ENCODE measurements around the gene ZFP64. TPM values are rescaled to one million over a fixed set of nuclear protein-coding genes. Genes with fewer than 3 reads are reported as not detected.

ZFP64 gene
- total and polyA plus RNA-seq, 2 of the 4 experiments (the other 2 are of a cell fraction), result 14.3 to 17.1 TPM

DNA sequence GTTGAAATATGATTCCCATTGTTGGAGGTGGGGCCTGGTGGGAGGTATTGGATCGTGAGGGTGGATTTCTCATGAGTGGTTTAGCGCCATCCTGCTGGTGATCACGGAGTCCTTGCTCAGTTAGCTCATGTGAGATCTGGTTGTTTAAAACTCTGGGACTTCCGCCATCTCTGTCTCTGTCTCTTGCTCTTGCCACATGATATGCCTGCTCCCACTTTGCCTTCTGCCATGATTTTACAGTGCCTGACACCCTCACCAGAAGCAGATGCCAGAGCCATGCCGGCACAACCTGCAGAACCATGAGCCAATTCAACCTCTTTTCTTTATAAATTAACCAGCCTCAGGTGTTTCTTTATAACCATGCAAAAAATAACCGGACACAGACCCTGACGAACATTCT lies 44.7 kb upstream of the ZFP64 start:
- dilution Hi-C loops (cut with HindIII; ENCODE audit: low sequenced_read_pairs, unreplicated experiment), result no loop called here

More for the DNA sequence above, 44.7 kb upstream of the ZFP64 start:
- Histone ChIP-seq H3K18ac (ENCODE audit: low read depth, low read length) (no peak overlapping the region), H3K36me3 (ENCODE audit: control insufficient read depth, insufficient read depth, low read length) (no peaks in the 10 kb centered on the region), H2AK5ac (ENCODE audit: low read depth, low read length) (no peak overlapping the region), H3K4me3 (ENCODE audit: insufficient read depth, low read depth, low read length) (no peak overlapping the region), H3K79me1 (ENCODE audit: low read depth in 1 of 2, low read length in 2 of 2) (no peaks in the 10 kb centered on the region), H4K91ac (ENCODE audit: insufficient read depth, low read depth, low read length) (no peak overlapping the region), H2AK9ac (replicated peaks; ENCODE audit: low read depth, low read length, poor library complexity) (no peak overlapping the region), H3K4me2 (ENCODE audit: low read depth, low read length) (no peak overlapping the region), H2BK20ac (ENCODE audit: low read depth, low read length) (no peak overlapping the region), H2BK120ac (ENCODE audit: low read depth, low read length) (no peak overlapping the region), H2BK5ac (ENCODE audit: low read depth, low read length, poor library complexity, severe bottlenecking) (no peak overlapping the region), H4K8ac (ENCODE audit: low read depth in 2 of 2, low read length in 2 of 2) (no peak overlapping the region), H3K27ac (ENCODE audit: insufficient read depth, low read length) (no peak overlapping the region), H3K4ac (ENCODE audit: low read depth, low read length) (no peak overlapping the region), H3K9me1 (ENCODE audit: insufficient read depth, low read length) (no peaks in the 10 kb centered on the region), H3K14ac (replicated peaks; ENCODE audit: low read depth, low read length) (no peak overlapping the region), H4K20me1 (ENCODE audit: insufficient read depth, low read length) (no peaks in the 10 kb centered on the region), H3K27me3 (ENCODE audit: control insufficient read depth, insufficient read depth, low read length) (no peaks in the 10 kb centered on the region; the same call in 1 of the 2 replicates), H3K4me1 (ENCODE audit: control insufficient read depth, insufficient read depth, low read length) (no peaks in the 10 kb centered on the region), H3K56ac (ENCODE audit: extremely low read depth, insufficient read depth, low read length) (no peak overlapping the region), H3K9me3 (ENCODE audit: control insufficient read depth, insufficient read depth, low read length) (no peaks in the 10 kb centered on the region), H4K5ac (ENCODE audit: low read depth, low read length) (no peak overlapping the region), H3K23ac (ENCODE audit: low read depth, low read length) (no peak overlapping the region), H3K9ac (ENCODE audit: low read depth, low read length) (no peak overlapping the region), H2AFZ (replicated peaks; ENCODE audit: low read length, poor library complexity) (no peak overlapping the region), H2BK15ac (ENCODE audit: low read depth, low read length) (no peak overlapping the region)
- intact Hi-C loops (cut with micrococcal nuclease) (no loop called here), in situ Hi-C loops (cut with MboI; ENCODE audit: low sequenced_read_pairs) (loop anchor here (25.0 kb wide), 1 partner anchor 1751 kb away; no protein-coding TSS in a partner anchor)
- no TSS peak for BruUV-seq (replicated peaks)
- TF ChIP-seq, protein P1, sequence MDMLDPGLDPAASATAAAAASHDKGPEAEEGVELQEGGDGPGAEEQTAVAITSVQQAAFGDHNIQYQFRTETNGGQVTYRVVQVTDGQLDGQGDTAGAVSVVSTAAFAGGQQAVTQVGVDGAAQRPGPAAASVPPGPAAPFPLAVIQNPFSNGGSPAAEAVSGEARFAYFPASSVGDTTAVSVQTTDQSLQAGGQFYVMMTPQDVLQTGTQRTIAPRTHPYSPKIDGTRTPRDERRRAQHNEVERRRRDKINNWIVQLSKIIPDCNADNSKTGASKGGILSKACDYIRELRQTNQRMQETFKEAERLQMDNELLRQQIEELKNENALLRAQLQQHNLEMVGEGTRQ (IDR thresholded peaks at IDR 0.05; ENCODE audit: low read depth, low read length), result no peak
- TF ChIP-seq, protein P2, sequence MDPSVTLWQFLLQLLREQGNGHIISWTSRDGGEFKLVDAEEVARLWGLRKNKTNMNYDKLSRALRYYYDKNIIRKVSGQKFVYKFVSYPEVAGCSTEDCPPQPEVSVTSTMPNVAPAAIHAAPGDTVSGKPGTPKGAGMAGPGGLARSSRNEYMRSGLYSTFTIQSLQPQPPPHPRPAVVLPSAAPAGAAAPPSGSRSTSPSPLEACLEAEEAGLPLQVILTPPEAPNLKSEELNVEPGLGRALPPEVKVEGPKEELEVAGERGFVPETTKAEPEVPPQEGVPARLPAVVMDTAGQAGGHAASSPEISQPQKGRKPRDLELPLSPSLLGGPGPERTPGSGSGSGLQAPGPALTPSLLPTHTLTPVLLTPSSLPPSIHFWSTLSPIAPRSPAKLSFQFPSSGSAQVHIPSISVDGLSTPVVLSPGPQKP (IDR thresholded peaks at IDR 0.05; ENCODE audit: borderline replicate concordance, low read depth, low read length), result no peak
- no peak for TF ChIP-seq CHD1 (IDR thresholded peaks at IDR 0.05; ENCODE audit: low read depth, low read length)
- TF ChIP-seq POLR2A (IDR thresholded peaks at IDR 0.05; ENCODE audit: low read depth, low read length), result no peak
- TF ChIP-seq RCOR1 (IDR thresholded peaks at IDR 0.05; ENCODE audit: insufficient replicate concordance, low read length), result no peak
- TF ChIP-seq MAFK (IDR thresholded peaks at IDR 0.05; ENCODE audit: low read depth, low read length), result no peak
- TF ChIP-seq FOS (IDR thresholded peaks at IDR 0.05; ENCODE audit: low read depth, low read length), result no peak
- no peak for TF ChIP-seq BHLHE40 (IDR thresholded peaks at IDR 0.05; ENCODE audit: low read depth, low read length)
- no peak for TF ChIP-seq RAD21 (IDR thresholded peaks at IDR 0.05; ENCODE audit: low read length)
- TF ChIP-seq SMC3 (IDR thresholded peaks at IDR 0.05; ENCODE audit: low read depth, low read length), result no peak
- TF ChIP-seq MXI1 (IDR thresholded peaks at IDR 0.05; ENCODE audit: borderline replicate concordance, low read depth, low read length), result no peak
- TF ChIP-seq MAZ (IDR thresholded peaks at IDR 0.05; ENCODE audit: borderline replicate concordance, low read depth, low read length), result no peak
- TF ChIP-seq RFX5 (IDR thresholded peaks at IDR 0.05; ENCODE audit: low read depth, low read length), result no peak
- TF ChIP-seq CEBPB (IDR thresholded peaks at IDR 0.05; ENCODE audit: low read depth, low read length), result no peak
- TF ChIP-seq, protein P3, sequence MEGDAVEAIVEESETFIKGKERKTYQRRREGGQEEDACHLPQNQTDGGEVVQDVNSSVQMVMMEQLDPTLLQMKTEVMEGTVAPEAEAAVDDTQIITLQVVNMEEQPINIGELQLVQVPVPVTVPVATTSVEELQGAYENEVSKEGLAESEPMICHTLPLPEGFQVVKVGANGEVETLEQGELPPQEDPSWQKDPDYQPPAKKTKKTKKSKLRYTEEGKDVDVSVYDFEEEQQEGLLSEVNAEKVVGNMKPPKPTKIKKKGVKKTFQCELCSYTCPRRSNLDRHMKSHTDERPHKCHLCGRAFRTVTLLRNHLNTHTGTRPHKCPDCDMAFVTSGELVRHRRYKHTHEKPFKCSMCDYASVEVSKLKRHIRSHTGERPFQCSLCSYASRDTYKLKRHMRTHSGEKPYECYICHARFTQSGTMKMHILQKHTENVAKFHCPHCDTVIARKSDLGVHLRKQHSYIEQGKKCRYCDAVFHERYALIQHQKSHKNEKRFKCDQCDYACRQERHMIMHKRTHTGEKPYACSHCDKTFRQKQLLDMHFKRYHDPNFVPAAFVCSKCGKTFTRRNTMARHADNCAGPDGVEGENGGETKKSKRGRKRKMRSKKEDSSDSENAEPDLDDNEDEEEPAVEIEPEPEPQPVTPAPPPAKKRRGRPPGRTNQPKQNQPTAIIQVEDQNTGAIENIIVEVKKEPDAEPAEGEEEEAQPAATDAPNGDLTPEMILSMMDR (conservative IDR thresholded peaks at IDR 0.05; ENCODE audit: low read depth, low read length), result no peak
- no peak for TF ChIP-seq NFE2L2 (IDR thresholded peaks at IDR 0.05; ENCODE audit: low read depth, low read length)
- DNase-seq (no peak), ATAC-seq (ENCODE audit: low read depth) (no peak)
- ChIA-PET POLR2A (ENCODE audit: unreplicated experiment) (no interaction called here), CTCF (no interaction called here)
- WGBS, 2 experiments (ENCODE audit: extremely low coverage in 2 of 2, insufficient read length in 1 of 2), result 90% methylated on average over 2 of the region's 7 CpGs; no CpG with 5 or more reads in 1 of the 2 experiments

All from IMR-90 (cell line).